GM10248 (cell line): Measurements from ENCODE around the gene APOC3.

Experiments used
- CTCF ChIA-PET: fragments of 300-600 bp; sonication (Branson Sonifier 250); formaldehyde crosslinking; extraction: SDS; loops from one replicate; lab custom pipeline; 2021; ENCODE audit warnings: antibody characterized with exemption; lab: Yijun Ruan, JAX
- POLR2A ChIA-PET: fragments of 350-650 bp; sonication (Branson Sonifier 250); formaldehyde crosslinking; extraction: SDS; loops from one replicate; lab custom pipeline; 2020; ENCODE audit warnings: antibody characterized with exemption; lab: Yijun Ruan, JAX
- DNase-seq: peaks from one replicate; pipeline ENCODE4 v3.0.0; 2012; ENCODE audit errors: extremely low spot score
- CTCF ChIP-seq: IDR thresholded peaks from 2 replicates; pipeline ENCODE4 v1.5.1; 2012; ENCODE audit warnings: mild to moderate bottlenecking, low read depth; ENCODE audit errors: extremely low read depth, missing control alignments, control extremely low read depth

Gene APOC3

GRCh38 chr11:116881143-116881542 is 51.4 kb downstream of the APOC3 start:
- no peak for TF ChIP-seq CTCF
- DNase-seq = no peak
- CTCF ChIA-PET = interaction anchor here (1.3 to 8.7 kb wide), 8 partner anchors 8 to 246 kb away, joined by 3 to 132 read pairs (median 8); no protein-coding TSS in a partner anchor
- POLR2A ChIA-PET = no interaction called here

DNA sequence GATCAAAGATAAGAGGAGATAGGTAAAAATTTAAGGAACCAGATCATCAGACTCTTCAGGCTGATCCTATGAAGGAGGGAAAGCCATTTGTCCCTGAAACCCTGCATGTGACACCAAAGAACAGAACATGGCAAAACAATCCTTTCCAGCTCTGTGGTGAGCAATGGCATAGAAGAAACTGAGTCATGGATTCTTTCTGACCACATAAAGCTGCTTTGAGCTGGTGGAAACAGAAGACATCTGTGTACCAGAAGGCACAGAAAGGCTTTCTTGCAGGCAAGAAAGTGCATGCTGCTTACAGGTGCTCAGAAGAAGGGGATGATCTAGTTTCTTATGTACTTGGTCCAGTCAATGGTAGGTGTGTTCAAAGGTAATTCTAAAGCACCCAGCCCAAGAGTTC is 52.7 kb downstream of the APOC3 start:
- ChIA-PET CTCF (interaction anchor here (1.4 to 8.7 kb wide), 2 partner anchors 28 to 222 kb away, joined by 5 to 132 read pairs; no protein-coding TSS in a partner anchor), POLR2A (no interaction called here)
- no peak for DNase-seq
- TF ChIP-seq CTCF = no peak
